ENCODE data around the gene EYS. TPM values are rescaled to one million over a fixed set of nuclear protein-coding genes. Genes with fewer than 3 reads are reported as not detected.
"Not testable (repeated sequence)": the region's sequence is repeated elsewhere in the genome, so short reads cannot be mapped to it uniquely, and the experiment has no call there.

Gene EYS
- polyA plus RNA-seq, 10 donors = 0.24 to 1.1 (median 0.47) TPM

DNA sequence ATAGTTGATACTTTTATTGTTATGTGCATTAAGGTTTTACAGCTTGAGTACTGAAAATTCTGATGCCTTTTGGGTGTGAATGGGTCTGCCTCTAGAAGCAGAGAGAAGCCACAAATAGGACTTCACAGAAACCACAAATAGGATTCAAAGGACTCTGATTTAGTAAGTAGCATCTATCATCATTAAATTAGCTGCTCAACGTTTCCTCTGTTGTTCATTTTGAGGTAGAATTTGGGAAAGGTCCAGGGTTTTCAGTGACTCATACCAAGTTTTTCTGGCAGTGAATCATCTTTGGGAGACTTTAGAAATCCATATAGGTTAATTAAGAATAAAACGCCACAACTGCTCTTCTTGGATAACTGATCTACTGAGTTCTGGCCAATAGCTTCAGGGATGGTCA is 1966.3 kb downstream of the EYS start:
- DNase-seq = peak in 1 of 3 donors; percentile 69

GRCh38 chr6:63739094-63739687 is 1967.8 kb downstream of the EYS start:
- no peak for DNase-seq

GRCh38 chr6:63738190-63738589 is 1968.8 kb downstream of the EYS start:
- DNase-seq = not testable (repeated sequence)

- no peak for DNase-seq
Observed at GRCh38 chr6:63734923-63735322, 1972.1 kb downstream of the EYS start.

GRCh38 chr6:63732336-63732735 is 1974.7 kb downstream of the EYS start:
- no peak for DNase-seq

DNA sequence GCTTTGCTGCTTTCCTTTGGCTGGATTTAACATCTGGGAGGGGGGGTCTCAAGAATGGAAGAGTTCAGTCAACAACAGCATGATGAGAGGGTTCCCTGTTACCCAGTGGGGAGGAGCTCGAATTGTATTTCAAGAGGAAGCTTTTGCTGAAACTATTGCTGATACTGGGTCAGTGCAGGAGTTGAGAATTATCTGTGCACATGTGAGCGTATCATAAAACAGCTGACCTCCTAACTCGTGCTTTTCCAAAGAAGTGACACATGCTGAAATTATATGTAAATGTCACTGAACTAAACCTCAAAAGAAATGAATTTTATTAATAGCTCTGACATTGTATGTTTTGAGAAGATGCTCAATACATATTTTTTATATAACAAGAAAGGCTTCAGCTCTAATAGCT is 1975.1 kb downstream of the EYS start:
- no peak for DNase-seq

DNA sequence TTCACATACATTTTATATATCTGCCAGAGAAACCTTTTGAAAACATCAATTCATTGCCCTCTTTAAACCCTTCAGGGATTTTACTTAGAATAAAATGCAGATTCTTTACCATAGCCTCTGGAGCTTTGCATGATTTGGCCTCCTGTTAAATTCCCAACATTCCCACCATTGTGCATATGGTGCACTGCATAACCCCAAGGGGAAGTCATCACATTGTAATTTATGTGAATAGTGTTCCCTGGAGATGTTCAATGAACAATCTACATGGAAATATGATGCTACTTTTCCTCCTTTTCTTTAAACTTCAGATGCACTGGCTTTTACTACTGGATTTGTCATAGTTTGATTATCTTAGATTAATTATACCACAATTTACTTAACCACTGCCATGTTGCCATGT is 1976.7 kb downstream of the EYS start:
- DNase-seq = no peak

DNA sequence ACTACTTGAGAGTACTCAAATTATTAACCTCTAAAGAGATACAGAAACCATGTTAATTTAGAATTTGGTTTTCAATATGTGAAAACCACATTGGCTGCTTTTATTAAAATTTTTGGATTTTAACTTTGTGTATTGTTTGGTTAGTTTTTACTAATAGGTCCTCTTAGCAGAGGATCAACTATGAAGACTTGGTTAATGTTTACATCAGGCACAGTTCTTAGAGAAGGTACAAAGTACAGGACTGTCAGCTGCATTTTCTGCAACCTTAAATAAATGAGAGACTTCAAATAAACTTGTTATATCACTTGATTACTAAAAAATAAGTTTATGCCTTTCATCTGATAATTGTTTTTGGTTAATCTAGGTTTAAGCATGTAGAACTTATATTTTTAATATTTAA is 1982.3 kb downstream of the EYS start:
- no peak for DNase-seq

- no peak for DNase-seq
Observed at GRCh38 chr6:63721181-63721580, 1985.8 kb downstream of the EYS start.

DNA sequence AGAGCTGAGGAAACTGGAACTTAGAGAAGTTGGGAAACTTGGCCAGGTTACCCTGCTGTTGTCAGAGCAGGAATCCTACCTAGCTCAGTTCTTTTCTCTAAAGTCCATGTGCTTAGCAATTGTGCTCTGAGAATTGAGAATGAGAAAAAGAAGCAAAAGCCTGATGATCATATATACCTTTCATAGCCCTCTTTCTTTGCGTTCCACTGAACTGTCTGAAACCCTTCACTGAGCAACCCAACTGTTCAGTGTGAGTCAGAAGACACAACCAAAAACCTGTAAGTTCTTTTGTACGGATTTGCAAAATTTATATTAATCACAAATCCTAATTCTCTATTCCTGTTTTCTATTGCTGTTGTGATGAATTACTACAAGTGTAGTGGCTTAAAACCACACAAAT is 1990.9 kb downstream of the EYS start:
- DNase-seq = no peak

DNA sequence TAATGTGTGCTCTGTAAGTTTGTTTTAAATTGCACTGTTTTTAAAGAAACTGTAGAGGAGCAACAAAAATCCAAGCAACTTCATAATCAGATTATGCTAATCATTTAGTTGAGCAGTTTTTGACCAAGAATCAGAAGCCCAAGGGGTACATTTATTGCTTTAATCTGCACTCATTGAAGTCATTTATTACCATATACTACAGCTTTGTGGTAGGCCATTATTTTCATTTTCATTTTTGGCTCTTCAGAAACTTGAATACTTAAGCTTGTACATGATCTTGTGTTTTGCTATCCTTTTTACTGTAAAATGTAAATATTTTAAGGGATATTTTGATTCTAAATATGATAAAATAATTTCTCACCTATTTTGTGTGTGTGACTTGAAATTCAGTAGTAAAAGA is 1992.9 kb downstream of the EYS start:
- DNase-seq = no peak

- DNase-seq = no peak
Observed at GRCh38 chr6:63713332-63713731, 1993.7 kb downstream of the EYS start.

- DNase-seq = no peak
Observed at GRCh38 chr6:63709148-63709547, 1997.9 kb downstream of the EYS start.

- no peak for DNase-seq
Observed at GRCh38 chr6:63708631-63709030, 1998.4 kb downstream of the EYS start.

DNA sequence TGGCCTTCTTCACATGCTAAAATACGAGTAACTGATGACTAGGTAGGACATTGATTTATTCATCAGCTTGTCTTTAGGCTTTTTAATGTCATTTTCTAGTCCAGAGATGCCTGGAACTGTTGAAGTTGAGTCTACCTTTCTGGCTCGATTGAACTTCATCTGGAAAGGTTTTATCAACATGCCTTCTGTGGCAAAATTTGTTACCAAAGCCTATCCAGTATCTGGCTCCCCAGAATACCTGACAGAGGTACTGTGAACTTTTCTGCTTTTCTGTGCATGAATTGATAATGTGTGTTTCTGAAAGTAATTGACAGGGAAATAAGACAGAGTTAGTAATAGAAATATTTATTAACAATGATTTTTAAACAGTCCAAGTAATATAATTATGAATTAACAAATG is 2000.4 kb downstream of the EYS start:
- DNase-seq = no peak

GRCh38 chr6:63705707-63706106 is 2001.3 kb downstream of the EYS start:
- DNase-seq = no peak

DNA sequence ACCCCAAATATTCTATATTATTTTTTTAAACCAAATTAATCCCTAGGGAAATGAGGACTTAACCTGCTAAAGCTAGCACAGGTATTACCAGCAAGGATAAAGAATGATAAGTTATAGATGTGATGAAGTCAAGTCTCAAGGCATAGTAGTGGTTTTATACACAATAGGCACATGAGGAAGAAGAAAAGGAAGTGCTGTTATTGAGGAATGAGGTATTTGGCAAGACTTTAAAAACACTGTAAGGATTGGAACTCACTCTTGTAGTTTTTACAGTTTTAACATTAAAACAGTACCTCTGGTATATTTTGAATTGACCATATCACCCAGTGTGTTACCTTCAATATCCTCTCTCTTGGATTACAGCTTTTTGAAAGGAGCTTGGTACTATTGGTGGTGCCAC is 2016.8 kb downstream of the EYS start:
- DNase-seq = no peak

DNA sequence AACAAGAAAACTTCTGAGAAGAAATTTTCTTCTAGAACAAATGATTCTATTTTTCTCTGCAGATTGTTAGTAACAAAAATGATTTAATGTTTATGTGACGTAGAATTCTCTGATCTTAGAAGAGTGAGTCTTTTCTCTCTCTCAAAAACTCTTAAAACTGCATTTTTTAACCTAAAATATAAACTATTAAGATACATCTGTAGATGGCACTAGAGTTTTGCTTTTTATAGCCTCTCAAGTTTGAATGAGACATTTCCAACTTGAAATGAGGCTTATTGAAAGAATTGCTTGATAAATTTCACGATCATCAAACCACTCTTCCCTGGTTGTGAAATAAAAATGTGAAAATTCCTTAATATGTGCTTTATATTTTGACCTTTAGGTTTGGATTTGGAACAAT is 2017.6 kb downstream of the EYS start:
- DNase-seq = no peak

- peak in 1 of 3 donors; percentile 7 for DNase-seq
Observed at GRCh38 chr6:63685446-63686379, 2021.3 kb downstream of the EYS start.

DNA sequence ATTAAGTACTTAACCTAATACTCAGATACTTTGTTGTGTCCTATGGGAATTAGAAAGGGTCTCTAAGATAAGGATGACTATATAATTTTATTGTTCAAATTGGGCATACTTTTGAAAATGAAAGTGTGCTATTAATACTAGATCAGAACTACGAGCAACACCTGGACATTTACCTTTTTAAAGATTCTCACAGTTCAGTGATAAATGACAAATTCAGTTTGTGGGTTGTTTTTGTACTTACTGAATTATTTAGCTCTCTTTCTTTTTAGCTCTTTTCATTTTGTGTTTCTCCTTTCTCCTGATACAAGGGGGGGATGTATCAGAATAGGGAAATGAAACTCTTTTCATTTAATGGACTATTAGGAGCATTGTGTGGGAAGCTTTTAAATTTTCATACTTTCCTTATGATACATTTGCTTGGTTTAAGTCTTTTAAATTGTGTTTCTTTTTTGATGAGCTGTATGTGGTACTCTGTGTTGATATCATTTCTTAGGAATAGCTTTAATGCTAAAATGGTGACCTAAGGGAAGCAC is 2023.9 kb downstream of the EYS start:
- DNase-seq = no peak

- DNase-seq = peak in 1 of 3 donors; percentile 27
Observed at GRCh38 chr6:63677282-63677681, 2029.7 kb downstream of the EYS start.

- DNase-seq = peak in 1 of 3 donors; percentile 19
Observed at GRCh38 chr6:63676412-63677114, 2030.5 kb downstream of the EYS start.
